Head of caudate nucleus (tissue), 42 donors: ENCODE measurements around the gene CD151.
A peak's percentile ranks its signal among the peaks of the same experiment; 100 is the strongest.

Experiments used
- DNase-seq, 42 donors: peaks; one replicate each; pipeline versions ENCODE4 v3.0.0 to v3.0.0-alpha.2; 2020 to 2021; ENCODE audit warnings: mixed read lengths in 7 of 42
- intact Hi-C: fragments of 100-400 bp; cut with DNase I; formaldehyde crosslinking; loops from one replicate; pipeline ENCODE4 v1.15.0; 2022

The CD151 gene

DNA sequence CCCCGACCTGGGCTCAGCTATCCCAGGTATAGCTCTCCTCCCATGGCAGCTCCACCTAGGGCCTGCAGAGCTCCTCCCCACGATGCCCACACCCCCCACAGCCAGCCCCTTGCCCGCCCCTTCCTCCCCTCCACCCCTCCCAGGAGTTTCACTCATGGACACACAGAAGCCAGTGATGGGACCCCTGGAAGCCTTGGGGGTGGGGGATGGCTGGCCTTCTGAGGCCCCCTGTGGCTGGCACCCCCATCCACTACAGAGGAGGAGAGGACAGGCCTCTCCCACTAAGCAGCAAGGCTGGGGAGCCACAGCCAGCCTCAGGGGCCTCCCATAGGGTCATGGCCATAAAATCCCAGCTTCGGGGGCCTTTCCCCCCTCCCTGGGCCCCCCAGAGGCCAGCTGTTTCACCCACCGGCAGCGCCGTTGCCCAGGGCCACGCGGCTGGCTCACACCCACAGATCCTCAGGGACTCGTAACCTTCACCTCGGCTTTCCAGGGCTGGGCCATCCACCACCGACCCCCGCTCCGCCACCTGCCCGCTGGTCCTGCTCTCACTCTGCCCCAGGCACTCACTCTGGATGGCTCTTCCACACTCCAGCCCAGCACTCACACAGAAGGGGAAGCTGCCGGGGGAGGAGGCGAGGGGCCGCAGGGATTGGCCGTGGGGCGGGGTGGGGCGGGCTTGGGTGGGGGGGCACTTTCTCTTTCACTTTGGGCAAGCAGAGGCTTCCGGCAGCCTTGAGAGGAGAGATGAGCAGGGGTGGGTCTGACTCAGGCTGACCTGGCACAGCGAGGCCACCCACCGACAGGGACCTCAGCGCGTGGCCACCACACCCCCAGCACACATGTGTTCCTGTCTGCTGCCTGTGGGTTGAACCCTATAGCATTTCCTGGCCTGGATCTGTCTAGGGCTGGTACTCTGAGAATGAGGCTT is 36.9 kb upstream of the CD151 start:
- peak in 26 of 42 donors; percentile 42 to 75 (median 58) for DNase-seq
- intact Hi-C loops = loop anchor here (5.0 kb wide), 1 partner anchor 69 kb away; no protein-coding TSS in a partner anchor

DNA sequence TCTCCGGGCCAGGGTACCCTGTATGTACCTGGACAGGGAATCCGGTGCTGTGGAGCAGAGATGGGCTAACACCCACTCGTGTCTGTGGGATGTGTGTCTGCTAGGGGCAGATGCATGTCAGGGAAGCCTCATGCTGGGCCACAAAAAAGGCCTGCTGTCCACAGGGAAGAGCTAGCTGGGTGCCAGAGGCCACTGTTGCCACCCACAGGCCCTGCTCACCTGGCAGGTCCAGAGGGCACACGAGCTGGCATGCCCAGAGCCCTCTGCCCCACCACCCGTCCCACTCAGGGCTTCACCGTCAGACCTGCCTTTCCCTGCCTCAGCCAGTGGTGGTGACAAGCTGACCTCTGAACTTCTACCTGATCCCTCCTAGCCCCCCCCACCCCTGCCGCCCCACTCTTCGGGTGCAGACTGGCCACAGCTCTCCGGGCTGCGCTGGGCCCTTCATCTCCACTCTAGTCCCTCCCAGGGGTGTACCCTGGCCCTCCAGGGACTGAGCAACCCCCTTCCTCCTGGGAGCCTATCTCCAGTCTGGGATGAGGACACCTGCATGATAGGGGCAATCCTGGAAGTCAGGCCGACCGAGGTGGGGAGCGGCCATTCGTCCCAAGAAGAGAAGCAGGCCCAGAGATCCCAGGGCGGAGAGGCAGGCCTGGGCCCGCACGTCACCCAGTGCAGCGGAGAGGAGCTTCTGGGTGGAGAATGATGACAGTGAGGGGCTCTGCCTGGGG is 36.0 kb upstream of the CD151 start:
- DNase-seq = peak in 1 of 42 donors; percentile 38
- intact Hi-C loops = loop anchor here (5.0 kb wide), 1 partner anchor 69 kb away; no protein-coding TSS in a partner anchor

DNA sequence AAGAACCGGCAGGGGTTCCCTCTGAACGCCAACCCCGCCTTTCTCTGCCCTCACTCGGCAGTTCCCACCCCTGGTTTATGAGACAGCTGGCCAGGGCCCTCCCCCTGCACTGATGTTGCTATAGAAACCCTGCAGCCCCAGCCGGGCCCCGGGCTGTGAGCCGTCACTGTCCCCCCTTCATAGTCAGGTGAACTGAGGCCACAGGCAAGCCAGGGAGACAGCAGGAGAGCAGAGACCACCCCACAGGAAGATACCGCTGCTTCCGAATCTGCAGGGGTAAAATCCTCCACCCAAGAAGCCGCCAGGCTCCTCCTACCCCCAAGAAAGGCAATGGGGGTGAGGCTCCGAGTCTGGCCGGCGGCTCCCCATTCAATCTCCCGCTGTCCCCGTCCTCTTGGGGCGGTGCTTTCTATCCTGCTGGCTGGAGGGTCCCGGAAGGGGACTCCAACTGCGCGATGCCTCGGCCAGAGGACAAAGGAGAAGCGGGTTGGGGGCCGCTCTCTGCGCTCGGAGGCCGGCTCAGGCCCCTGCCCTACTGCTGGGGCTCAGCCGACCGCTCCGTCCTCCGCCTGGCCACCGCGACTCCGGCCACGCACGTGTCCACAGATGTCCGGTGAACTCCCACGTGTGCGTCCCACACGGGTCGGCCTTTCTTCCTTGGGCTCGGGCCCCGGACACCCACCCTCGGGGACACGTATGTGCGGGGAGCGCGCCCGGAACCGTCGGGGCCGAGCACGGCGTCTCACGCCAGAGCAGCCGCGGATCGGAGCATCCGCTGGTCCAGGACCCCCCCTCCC is 35.3 kb upstream of the CD151 start:
- intact Hi-C loops = loop anchor here (5.0 kb wide), 1 partner anchor 70 kb away; no protein-coding TSS in a partner anchor
- DNase-seq = peak; percentile 58 to 87 (median 78)

DNA sequence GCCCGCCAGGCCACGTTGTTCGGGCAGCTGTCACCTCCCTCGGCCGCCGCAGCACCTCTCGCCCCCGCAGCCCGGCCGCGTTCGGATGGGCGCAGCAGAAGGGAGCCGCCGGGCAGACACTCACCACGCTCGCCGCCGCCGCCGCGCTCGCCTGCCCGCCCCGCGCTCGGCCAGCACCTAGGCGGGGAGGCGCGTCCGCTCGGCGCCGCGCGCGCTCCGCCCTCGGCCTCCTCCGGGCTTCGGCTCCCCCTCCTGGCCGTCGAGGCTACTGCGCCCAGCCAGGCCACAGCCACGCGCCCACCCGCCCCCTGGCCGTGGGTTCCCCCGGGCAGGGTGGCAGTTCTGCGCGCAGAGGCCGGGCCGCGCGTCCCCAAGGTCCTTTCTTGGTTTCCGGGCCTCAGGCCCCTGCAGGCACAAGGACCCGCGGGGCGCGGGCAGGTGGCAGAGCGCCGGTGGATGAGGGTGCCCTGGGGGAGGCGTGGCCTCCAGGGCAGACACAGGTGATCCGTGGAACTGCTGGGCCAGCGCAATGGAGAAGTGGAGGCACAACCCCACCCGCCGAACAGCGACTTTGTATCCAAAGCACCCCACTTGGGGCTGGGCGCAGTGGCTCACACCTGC is 34.5 kb upstream of the CD151 start, which contains the start of gene SLC25A22:
SLC25A22 (minus strand) TSS at position 189 of the 621 bp plus-strand sequence. CDS start 3,275 bp downstream, outside the sequence.
- intact Hi-C loops = loop anchor here (5.0 kb wide), 1 partner anchor 71 kb away; no protein-coding TSS in a partner anchor
- DNase-seq = peak in 40 of 42 donors; percentile 62 to 91 (median 82)

DNA sequence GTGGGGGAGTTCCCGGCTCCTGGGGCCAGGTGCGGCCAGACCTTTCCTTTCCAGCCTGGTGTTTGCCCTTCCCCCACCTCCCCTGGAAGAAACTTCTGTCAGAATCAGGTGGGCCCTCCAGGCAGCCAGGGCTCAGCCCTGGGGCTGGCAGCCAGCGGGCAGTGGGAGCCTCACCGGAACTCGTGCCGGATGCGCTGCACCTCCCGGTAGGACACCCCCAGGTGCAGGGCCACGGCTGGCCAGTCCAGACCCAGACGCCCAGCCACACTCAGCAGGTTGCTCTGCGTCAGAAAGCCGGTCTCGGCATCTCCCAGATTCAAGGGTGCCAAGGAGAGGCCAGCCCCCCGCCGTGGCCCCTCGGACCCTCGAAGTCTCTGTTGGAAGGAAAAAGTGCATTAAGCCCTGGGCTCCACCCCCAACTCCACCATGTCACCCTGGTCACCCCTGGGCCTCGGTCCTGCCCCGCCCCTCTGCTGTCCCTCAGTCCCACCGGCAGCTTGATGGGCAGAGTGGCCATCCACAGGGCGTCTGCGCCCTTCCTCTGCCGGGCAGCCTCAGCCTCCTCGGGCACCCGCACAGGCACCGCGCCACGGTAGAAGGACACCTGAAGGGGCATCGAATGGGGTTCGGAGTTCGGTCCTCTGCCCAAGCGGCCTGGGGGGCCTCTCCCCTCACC is 33.0 kb upstream of the CD151 start:
- DNase-seq = peak in 1 of 42 donors; percentile 34
- intact Hi-C loops = loop anchor here (5.0 kb wide), 1 partner anchor 72 kb away; no protein-coding TSS in a partner anchor

DNA sequence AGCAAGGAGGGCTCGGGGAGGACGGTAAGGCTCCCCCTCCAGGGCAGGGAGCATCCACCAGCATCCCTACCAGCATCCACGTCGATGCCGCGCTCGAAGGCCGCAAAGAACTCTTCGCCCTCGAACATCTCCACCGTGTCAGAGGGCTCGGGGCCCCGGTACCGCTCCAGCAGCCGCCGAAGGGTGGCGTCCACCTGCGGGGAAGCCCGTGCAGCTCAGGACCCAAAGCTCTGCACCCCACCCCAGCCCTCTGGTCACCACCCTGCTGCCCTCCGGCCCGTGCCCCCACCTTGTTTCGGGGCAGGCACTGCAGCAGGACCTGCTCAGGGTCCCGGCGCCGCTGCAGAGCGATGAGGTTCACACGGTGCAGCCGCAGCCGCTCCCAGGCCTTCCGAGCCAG is 32.3 kb upstream of the CD151 start:
- intact Hi-C loops = no loop called here
- DNase-seq = no peak

DNA sequence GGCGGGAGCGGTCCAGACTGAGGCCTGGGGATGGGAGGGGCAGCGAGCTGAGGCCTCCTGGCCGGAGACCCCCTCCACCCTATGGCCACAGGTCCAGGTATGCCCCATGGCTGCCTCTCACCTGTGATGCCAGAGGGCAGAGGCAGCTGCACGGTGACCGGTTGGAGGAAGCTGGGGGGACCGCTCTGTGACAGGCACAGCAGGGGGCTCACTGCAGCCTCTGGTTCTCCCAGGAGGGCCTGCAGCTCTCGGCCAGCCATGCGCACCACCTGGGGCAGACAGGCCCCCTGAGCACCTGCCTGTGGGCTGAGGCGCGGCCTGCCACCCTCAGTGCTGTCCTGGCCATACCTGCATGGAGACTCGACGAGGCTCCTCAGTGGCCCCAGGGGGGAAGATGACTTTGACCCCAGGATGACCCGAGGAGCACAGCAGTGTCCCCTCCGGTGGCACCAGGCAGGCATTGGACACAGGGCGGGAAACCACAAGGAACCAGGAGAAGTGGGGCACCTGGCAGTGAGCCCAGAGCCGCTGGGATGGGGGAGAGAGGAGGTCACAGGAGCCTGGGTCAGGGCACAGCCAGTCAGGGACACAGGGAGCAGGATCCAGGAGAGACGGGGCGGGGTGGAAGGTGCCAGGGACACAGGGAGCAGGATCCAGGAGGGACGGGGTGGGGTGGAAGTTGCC is 31.5 kb upstream of the CD151 start:
- no peak for DNase-seq
- intact Hi-C loops = no loop called here

DNA sequence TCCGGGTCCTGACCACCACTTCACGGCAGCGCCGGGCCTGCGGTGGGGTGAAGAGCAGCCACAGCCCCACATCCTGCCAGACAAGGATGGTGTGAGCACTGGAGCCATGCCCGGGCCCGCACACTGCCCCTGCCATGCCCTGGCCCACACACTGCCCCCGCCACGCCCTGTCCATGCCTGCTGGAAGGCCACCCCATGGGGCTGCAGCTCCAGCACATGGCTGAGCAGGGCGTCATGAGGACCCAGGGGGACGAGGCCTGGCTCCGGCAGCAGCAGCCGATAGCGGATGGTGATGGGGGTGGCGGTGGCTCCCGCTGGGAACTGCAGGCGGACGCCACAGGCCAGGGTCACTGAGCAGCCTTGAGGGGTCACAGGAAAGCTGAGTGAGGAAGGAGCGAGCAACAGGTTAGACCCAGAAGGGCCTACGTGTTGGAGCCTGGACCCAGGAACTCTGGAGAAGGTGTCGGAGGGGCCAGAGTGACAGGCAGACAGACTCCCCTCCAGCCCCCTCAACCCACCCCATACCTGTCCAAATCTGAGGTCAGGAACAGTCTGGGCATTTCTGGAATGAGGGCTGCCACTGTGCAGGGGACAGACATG is 30.6 kb upstream of the CD151 start:
- intact Hi-C loops = no loop called here

DNA sequence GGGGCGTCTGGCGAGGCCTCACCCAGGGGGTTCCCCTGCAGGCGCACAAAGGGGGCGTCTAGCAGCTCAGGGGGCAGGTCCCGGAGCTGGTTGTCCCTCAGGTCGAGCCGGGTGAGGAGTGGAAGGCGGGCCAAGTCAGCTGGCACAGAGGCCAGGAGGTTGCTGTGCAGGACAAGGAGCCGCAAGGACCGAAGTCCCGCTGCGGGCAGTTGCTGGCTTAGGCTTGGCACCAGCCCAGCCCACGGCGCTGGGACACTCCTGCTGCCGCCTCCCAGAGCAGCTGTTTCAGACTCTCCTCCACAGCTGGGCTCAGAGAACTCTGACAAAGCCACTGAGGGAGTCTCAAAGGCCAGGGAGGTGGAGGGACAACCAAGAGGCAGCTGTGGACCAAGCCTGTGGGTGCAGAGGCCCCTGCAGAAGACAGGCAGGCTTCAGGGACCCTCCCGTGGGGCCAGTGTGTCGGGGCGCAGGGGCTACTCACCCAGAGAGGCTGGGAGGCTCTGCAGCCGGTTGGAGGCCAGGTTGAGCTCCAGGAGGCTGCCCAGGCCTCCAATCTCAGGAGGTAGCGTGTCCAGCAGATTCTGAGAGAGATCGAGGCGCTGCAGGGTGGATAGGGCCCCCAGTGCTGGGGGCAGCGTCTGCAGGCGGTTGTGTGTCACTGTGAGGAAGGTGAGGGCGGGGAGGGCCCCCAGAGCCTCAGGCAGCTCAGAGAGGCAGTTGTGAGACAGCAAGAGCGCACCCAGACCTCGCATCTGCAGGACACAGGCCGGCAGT is 29.9 kb upstream of the CD151 start:
- no peak for DNase-seq
- intact Hi-C loops = no loop called here

More for the DNA sequence above, 30.6 kb upstream of the CD151 start:
- DNase-seq = no peak

DNA sequence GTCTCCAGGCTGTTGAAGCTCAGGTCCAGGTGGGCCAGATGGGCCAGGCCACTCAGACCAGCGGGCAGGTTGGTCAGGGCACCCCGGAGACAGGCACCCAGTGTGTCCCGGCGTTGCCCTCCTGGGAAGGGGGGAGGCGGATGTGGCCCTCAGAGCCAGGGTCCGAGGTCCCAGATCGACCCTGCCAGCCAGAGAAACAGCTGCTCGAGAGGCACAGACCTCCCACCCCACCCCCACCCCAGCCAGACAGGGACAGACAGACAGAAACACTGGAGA is 29.3 kb upstream of the CD151 start:
- intact Hi-C loops = no loop called here
- DNase-seq = no peak

DNA sequence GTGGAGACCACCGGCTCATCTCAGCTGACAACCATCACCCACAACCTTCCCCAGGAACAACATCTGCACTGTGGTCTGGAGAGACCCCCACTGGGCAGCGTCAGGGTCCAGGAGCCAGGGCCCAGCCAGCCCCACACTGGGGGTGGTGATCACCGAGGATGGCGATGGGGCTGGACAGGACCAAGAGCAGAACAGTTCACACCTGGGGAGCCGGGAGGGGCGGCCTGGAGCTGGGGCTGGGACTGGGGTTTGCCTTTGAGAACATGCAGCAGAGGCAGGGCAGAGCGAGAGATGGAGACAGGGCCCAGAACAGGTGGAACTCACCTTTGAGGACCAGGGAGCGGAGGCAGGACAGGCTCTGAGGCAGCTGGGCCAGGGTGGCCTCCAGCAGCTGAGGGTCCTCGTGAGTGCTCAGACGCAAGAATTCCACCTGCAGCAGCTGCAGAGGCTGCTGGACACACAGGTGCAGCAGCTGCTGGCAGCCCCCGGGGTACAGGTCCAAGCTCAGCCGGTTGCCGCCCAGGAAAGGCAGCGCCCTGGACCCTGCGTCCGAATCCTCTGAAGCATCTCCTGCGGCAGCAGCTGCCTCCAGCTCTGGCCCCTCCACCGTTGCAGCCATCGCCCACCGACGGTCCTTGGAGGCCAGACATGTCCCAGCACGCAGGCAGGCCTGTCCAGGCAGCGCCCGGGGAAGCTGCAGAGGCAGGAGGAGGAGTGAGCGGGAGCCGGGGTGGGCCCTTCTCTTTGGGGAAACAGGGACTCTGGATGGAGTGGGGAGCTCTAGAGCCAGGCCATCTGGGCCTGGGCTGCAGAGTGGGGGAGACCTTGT is 28.8 kb upstream of the CD151 start:
- intact Hi-C loops = no loop called here
- DNase-seq = no peak

DNA sequence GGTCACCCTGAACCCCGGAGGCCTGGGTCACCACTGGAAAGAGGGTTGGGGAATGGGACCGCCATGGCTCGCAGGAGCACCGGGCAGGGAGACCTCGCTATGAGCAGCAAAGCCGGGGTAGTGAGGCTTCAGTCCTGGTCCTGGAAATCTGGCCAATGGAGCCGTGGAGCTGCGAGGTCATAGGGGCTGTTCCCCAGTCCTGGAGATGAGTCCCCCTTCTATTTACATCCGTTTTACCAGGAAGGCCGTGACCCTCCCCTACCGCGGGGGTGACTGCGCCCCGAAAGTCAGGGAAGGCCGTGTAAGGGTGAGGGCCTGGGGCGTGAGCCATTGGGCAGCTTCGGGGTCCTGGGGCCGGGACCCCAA is 28.2 kb upstream of the CD151 start:
- intact Hi-C loops = no loop called here

DNA sequence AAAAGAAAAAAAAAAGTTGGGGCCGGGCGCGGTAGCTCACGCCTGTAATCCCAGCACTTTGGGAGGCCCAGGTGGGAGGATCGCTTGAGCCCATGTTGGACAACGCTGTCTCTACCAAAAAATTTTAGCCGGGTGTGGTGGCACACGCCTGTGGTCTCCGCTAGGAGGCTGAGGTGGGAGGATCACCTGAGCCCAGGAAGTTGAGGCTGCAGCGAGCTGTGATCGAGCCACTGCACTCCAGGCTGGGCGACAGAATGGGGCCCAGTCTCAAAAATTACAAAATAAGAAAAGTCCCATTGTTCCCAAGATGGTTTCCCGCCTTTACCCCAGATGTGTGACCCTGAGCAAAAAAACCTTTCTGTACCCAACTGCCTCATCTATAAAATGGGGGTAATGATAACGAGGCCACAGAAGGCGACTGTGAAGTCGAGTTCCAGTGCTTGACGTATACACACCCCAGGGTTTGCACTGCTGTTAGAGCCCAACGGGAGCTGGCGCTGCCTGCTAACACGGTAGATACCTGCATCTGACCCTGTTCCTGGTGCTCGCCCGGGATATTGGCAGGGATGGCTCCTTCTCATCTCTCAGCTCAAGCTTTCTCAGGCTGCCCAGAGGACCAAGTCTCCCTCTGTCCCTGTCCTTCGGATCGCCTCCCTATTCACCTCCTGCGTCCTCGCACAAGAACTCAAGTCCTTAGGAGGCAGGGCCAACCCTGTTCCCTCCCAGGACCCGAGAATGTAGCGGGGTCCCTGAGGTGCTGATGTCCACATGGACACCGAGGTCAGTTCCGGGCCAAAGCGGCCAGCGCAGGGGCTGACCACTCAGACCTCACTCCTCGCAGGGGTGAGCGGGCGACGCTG is 24.1 kb upstream of the CD151 start:
- intact Hi-C loops = no loop called here
- DNase-seq = no peak

More for the DNA sequence above, 28.2 kb upstream of the CD151 start:
- DNase-seq = no peak

DNA sequence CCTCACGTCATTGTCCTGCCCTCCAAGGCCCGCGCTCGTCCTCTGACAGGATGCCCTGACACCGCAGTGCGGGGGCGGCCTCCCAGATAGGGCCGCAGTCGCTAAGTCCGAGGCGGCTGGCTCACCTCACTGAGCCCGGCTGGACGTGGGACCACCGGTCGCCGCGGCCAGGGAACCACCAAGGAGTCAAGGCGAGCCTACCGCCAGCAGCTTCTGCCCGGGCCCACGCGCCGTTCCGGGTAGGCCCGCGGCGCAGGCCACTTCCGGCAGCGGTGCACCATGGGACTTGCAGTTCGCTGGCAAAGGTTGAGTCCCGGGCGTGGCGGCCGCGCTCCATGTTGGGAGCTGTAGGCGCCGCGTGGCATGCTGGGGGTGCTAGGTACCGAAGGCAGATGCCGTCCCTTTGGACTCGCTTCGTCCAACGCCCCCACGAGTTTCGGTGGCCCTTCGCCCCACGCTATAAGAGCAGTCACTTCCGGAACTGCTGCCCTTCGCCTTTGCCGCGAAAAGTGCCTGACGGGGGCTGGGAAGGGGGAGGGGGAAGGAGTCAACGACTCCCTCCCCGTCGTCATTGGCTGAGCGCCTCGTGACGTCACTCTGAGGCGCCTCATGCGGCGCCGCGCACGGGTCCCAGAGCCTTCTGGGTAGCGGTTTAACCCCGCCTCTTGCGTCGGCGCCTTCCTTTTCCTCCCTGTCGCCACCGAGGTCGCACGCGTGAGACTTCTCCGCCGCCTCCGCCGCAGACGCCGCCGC is 23.3 kb upstream of the CD151 start, which contains the start of gene RPLP2:
RPLP2 (plus strand) TSS at position 681 of the 753 bp plus-strand sequence. CDS start 268 bp downstream, outside the sequence.
- peak; percentile 95 to 99 (median 98) for DNase-seq
- intact Hi-C loops = no loop called here
